A172 (cell line): ENCODE data around the gene ATOSB. TPM values are rescaled to one million over a fixed set of nuclear protein-coding genes. Genes with fewer than 3 reads are reported as not detected.
A peak's percentile ranks its signal among the peaks of the same experiment; 100 is the strongest.
"Not testable (repeated sequence)": the region's sequence is repeated elsewhere in the genome, so short reads cannot be mapped to it uniquely, and the experiment has no call there.

Experiments
- DNase-seq: peaks from one replicate; pipeline ENCODE4 v3.0.0-alpha.2; 2015; ENCODE audit warnings: low spot score
- total RNA-seq: library from RNA; depleted of rRNA; stranded (reverse); fragments of >200 nt; shearing (Covaris generic); gene quantifications from 2 replicates; pipeline ENCODE4 v1.2.3, GENCODE V29; 2014; rRNA removed

ATOSB gene, protein sequence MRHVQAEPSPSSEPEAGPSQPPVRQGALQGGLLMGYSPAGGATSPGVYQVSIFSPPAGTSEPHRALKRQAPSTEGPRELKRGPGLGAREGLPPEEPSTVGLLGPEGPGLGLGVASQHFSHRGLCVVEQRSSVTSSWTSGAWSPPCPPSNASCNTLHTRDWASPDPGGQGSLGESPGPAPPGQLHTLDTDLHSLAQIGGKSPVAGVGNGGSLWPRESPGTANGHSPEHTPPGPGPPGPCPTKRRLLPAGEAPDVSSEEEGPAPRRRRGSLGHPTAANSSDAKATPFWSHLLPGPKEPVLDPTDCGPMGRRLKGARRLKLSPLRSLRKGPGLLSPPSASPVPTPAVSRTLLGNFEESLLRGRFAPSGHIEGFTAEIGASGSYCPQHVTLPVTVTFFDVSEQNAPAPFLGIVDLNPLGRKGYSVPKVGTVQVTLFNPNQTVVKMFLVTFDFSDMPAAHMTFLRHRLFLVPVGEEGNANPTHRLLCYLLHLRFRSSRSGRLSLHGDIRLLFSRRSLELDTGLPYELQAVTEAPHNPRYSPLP
- 20.3 and 26.3 TPM in 2 replicates for total RNA-seq

GRCh38 chr9:35115680-35116538 is at the start of gene ATOSB:
TSS of gene ATOSB (minus strand) at chr9:35115862. CDS start at chr9:35108274, 7,588 bp downstream.
- peak; percentile 91 for DNase-seq

- no peak for DNase-seq
Observed at GRCh38 chr9:35164711-35165110, 49.0 kb upstream of the ATOSB start.

GRCh38 chr9:35163413-35163812 is 47.8 kb upstream of the ATOSB start:
- no peak for DNase-seq

DNA sequence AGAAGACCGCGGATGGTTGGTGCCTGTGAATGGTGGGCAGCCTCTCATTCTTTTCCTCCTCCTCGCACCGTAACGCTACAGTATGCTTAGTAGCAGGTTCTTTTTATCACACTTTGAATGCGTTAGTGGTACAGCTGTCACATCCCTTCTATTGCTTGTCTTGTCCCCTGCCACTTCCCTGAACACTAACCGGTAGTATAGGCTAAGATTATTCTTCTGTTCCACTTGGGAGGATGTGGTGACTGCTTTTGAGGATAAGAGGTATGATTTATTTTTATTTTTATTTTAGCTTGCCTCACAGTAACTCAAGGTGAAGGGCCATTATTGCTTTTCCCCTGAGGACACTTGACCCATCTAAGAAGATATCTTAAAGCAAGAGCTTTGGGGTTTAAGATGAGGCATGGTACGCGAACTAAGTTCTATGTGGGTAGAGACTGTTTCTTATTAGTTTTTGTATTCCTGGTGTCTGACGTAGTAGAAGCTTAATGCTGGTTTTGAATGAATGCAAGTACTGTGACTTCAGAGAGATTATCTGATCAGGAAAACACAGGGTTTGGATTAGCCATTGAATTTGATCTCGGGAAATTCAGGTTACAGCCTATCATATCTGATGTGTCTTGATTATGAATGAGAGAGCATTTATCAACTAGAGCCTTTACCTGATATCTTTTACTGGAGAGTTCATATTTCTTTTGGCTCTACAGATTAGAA is 47.1 kb upstream of the ATOSB start:
- no peak for DNase-seq

GRCh38 chr9:35161713-35162604 is 46.3 kb upstream of the ATOSB start, which contains the start of gene UNC13B:
TSS of gene UNC13B (plus strand) at chr9:35162009. CDS start at chr9:35162284, 275 bp downstream.
- DNase-seq = peak; percentile 78

GRCh38 chr9:35158501-35159280 is 43.0 kb upstream of the ATOSB start:
- DNase-seq = no peak

DNA sequence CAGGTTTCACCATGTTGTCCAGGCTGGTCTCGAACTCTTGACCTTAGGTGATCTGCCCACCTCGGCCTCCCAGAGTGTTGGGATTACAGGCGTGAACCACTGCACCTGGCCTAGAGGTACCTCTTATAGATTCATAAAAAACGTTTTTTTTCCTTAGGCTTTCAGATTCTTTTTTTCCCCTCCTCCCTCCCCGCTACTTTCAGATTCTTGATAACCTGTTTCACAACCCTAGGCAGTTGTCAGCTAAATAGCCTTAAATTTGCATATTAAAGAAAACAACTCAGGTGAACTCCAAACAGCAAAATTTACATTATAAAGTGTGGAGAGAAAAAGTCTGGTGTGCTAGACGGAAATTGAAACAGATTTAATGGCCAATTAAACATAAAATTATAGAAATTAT is 42.2 kb upstream of the ATOSB start:
- DNase-seq = not testable (repeated sequence)

DNA sequence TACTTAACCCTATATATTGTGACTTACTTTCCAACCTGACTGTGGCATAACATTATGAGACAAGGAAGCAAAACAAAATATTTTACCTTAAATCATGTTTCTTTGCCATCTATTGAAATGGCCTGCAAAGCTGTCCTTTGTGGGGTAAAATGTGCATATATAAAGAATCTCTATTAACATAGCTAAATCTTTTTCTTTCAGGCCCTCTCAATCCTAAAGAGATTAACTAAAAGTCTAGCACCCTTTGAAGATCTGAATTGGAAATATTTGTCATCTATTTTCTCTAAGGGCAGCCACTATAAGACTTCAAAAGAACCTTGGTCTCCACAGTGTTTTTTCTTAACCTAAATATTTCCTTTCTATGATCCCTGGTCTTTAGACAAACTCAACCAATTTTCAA is 41.1 kb upstream of the ATOSB start:
- no peak for DNase-seq

- no peak for DNase-seq
Observed at GRCh38 chr9:35152926-35153325, 37.3 kb upstream of the ATOSB start.

DNA sequence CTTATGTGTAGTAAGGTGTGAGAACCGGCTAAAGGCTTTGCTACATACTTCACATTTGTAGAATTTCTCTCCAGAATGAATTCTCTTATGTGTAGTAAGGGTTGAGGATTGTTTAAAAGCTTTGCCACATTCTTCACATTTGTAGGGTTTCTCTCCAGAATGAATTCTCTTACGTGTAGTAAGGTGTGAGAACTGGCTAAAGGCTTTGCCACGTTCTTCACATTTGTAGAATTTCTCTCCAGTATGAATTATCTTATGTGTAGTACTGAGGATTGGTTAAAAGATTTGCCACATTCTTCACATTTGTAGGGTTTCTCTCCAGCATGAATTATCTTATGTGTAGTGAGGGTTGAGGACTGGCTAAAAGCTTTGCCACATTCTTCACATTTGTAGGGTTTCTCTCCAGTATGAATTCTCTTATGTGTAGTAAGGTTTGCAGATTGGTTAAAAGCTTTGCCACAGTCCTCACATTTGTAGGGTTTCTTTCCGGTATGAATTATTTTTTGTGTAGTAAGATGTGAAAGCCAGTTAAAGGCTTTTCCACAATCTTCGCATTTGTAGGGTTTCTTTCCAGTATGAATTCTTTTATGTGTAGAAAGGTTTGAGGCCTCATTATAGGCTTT is 32.4 kb upstream of the ATOSB start:
- not testable (repeated sequence) for DNase-seq

DNA sequence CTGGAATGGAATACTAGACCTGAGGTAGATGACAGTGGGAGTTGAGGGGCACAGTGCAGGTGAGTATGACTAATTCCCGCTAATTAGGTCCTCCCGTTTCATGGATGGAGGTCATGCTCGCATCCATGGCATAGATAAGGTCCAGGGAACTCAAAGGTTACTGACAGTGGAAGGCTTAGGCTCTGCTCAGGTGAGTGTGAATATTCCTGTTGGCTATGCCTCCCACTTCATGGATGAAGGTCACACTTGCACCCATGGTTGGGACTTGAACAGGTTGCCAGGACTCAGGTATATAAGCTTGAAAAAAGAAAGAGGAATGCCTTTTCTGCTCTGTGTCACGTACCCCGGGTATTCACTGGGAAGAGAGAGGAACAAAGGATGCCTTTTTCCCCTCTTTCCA is 26.4 kb upstream of the ATOSB start:
- DNase-seq = no peak

DNA sequence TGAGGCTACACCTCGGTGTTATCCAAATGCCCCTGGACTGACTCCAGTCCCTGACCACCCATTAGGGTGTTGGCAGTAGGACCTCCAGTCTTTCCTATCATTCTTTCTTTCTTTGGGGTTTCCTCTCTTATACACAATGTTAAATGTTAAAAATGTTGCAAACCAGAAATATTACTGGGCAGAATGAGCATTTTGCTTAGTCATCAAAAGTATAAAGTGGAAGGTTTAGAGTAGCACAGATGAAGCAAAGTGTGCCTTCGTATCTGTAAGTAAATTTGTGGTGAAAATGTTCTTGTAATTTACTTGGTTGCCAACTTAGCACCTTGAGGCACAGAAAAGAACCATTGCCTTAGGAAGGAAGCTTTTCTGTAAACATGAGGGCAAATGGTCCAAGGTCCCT is 24.4 kb upstream of the ATOSB start:
- DNase-seq = no peak

GRCh38 chr9:35136866-35137265 is 21.2 kb upstream of the ATOSB start:
- no peak for DNase-seq

DNA sequence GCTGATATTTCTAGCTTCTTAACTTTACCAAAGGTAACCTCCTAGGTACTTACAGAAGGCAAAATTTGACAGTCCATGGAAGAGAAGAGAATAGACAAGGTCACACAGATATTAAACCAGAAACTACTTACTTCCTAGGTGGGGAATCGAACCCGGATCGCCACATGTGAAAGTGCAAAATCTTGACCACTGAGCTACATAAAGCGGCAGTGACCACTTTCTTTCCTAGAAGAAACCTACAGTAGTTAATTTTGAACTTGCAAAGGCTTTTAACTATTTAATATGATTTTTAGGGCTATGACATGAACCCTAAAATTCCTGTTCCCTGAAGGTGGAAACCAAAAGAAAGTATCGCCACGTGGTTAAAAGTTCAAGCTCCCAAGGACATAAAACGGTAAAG is 20.3 kb upstream of the ATOSB start:
- DNase-seq = no peak

DNA sequence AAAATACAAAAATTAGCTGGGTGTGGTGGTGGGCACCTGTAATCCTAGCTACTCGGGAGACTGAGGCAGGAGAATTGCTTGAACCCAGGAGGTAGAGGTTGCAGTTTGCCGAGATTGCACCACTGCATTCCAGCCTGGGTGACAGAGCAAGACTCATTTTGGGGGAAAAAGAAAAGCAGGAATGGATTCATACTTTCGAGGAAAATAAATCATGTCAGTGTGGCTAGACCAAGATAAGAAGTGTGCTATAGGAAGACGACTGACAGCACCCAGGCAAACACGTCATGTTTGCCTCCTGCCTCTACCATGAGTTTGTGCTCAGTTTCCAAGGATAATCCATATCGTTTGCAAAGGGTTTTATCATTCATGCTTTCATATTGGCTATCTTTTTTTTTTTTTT is 19.3 kb upstream of the ATOSB start:
- no peak for DNase-seq

DNA sequence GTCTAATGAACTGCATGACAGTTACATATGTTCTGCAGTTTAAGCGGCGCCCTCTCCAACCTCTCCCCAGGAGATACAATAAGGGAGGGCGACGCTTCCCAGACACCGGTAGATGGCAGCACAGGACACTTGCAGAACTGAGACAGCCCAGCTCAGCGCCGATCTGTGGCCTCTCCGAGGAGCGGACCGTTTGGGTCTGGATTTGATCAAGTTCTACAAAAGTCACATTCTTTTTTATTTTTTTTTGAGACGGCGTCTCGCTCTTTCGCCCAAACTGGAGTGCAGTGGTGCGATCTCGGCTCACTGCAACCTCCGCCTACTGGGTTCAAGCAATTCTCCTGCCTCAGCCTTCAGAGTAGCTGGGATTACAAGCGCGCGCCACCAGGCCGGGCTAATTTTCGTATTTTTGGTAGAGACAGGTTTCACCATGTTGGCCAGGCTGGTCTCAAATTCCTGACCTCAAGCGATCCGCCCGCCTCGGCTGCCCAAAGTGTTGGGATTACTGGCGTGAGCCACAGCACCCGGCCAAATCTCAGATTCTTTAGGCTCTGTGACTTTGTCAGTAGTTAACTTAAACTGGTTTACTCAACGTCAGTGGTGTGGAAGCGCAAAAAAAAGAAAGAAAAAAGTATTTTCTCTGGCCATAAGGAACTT is 1.4 kb upstream of the ATOSB start:
- peak; percentile 85 for DNase-seq

- DNase-seq = no peak
Observed at GRCh38 chr9:35116539-35116897, 856 bp upstream of the ATOSB start.

GRCh38 chr9:35114840-35115628 is 628 bp downstream of the ATOSB start:
- peak; percentile 35 for DNase-seq
